HG02763 (cell line): ENCODE results near the gene C1orf50.
A peak's percentile ranks its signal among the peaks of the same experiment; 100 is the strongest.
"Not testable (repeated sequence)": the region's sequence is repeated elsewhere in the genome, so short reads cannot be mapped to it uniquely, and the experiment has no call there.

Source experiments
- ATAC-seq: cut with Tn5 transposase; IDR thresholded peaks from one replicate; pipeline ENCODE4 v1.9.1; 2021; ENCODE audit warnings: mild to moderate bottlenecking, moderate library complexity; ENCODE audit not compliant: unreplicated experiment

C1orf50 gene

DNA sequence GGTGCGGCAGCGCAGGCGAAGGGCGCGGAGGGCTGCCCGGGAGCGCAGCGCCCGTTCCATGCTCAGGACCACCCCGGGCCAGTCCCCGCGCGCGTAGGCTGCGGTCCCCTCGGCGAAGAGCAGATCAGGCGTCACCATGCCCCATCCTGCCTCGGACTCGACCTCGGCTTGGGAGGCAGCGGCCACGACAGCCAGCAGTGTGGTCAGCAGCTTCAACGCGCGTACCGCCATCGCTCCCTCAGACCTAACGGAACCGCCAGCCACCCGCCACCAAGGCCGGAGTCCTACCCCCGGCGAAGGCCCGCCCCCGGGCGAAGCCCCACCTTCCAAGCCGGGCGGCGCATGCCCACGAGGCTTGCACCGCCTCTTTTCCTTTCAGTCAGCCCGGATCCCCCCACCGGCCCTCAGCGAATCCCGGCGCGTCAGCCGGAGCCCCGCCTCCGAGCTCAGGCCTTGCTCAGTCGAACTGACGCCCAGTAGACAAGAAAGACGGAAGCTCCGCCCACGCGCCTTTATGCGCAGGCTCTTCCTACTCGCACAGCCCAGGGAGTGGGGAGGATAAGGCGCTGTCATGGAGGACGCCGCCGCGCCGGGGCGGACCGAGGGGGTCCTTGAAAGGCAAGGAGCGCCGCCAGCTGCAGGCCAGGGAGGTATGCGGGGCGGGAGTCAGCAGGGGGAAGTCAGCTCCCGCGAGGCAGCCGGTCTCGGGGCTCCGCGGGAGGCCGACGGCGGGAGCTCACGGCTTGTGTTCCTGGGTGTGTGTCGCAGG lies at the start of gene C1orf50, which contains the start of gene P3H1:
C1orf50 (plus strand) TSS at position 509 of the 769 bp plus-strand sequence; CDS start at position 572, 63 bp downstream.
P3H1 (minus strand) TSS at position 288 of the 769 bp plus-strand sequence; CDS start at position 231, 57 bp downstream.
- ATAC-seq: peak; percentile 88

DNA sequence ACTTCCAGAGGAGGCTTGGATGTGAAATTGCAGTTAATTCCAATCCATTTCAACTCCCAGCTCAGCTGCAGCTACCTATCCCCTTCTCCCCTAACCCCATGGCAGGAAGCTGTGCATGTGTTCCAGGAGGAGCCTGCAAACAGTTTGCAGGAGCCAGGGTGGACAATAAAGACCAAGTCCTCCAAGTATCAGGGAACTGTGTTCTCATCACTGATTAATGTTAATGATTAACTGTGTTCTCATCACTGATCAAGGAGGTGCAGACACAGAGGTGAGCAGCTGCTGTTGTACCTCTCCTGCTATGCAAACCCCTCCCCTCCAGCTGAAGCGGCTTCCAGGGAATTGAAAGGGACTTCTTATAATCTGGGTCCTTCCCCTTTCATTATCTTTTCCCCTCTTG lies 46.2 kb upstream of the C1orf50 start:
- no peak for ATAC-seq

DNA sequence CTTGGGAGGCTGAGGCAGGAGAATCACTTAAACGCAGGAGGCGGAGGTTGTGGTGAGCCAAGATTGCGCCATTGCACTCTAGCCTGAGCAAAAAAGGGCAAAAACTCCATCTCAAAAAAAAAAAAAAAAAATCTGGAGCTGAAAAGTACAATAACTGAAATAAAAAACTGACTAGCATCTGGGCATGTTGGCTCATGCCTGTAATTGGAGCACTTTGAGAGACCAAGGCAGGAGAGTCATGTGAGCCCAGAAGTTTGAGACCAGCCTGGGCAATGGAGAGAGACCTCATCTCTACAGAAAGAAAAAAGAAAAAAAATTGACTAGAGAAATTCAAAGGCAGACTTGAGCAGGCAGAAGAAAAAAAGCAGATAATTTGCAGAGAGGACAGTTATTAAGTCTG lies 45.1 kb upstream of the C1orf50 start:
- ATAC-seq: no peak

GRCh38 chr1:42722403-42722802 lies 44.6 kb upstream of the C1orf50 start:
- not testable (repeated sequence) for ATAC-seq

GRCh38 chr1:42723511-42723910 lies 43.5 kb upstream of the C1orf50 start:
- ATAC-seq: no peak

DNA sequence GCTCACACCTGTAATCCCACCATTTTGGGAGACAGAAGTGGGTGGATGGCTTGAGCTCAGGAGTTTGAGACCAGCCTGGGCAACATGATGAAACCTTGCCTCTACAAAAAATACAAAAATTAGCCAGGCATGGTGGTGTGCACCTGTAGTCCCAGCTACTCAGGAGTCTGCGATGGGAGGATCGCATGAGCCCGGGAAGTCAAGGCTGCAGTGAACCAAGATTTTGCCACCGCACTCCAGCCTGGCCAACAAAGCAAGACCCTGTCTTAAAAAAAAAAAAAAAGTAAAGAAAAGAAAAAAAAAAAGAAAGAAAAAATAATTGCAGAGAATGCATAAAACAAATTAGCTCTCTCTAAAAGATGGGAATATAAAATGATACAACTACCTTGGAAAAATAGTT lies 41.2 kb upstream of the C1orf50 start:
- ATAC-seq: not testable (repeated sequence)

DNA sequence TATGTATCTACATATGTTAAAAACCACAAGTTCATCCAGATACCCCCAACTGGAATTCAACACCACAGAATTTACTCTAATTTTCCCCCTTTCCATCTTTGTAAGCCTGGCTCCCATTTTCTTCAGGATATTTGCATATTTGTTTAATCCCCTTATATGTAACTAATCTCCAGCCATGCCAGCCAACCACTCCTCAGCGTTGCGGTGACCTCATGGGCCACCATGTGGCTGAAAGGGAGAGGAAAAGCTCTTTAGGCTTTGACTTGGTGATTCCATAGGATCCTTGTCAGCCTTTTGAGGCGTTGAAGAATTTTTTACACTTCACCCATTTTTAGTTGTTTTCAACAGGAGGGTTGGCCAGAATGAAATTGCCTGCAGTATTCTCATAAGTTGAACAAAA lies 37.0 kb upstream of the C1orf50 start:
- no peak for ATAC-seq

- no peak for ATAC-seq
Measured at GRCh38 chr1:42730988-42731387, 36.1 kb upstream of the C1orf50 start.

DNA sequence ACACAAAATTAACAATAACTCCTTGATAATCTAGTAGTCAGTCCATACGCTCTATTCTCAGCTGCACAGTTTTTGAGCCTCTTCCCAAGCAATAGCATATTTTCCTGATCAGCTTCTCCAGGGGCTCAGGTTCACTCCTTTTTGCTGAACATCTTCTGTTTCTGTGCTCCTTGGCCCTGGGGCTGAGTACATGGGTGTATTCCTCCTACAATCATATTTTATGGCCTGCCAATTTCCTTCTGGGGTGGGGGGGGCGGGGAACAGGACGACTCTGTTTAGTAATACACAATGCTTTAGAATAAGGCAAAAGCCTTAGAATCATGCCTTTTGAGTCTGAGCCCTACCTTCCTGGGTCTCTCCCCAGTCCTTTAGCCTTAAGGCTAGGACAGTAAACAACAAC lies 35.5 kb upstream of the C1orf50 start:
- ATAC-seq: no peak

GRCh38 chr1:42732126-42732680 lies 34.8 kb upstream of the C1orf50 start:
- ATAC-seq: no peak

DNA sequence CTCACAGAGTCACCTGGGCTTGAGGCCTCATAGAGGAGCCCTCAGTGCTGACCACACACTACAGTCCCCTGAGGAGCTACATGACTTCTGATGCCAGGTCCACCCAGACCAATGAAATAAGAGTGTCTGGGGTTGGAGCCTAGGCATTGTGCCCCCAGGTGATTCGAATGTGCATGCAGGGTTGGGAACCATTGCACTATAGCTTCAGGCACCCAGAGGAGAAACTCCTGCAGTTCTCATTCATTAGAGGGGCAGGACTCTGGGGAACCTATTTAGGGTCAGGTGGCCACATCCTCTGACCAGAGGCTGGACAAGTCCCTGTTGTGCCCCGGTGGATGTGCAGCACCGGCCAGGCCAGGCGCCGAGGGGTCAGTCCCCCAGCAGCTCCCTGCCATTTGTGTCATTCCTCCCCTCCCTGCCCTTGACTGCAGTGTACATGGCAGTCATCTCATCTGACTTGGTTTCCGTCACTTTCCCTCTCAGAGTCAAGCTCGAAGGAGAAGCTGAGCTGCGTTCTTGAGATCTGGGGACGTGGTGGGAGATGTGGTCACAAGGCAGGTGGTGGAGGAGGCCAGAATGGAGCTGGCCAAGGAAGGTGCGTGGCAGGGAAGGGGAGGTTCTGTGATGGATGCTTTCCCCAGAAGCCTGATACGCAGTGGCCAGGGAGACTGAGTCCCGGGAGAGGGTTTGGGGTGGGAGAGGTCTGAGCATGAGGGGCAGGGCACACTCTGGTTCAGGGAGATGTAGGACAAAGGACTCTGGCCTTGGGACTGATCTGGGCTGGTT lies 33.4 kb upstream of the C1orf50 start:
- no peak for ATAC-seq

DNA sequence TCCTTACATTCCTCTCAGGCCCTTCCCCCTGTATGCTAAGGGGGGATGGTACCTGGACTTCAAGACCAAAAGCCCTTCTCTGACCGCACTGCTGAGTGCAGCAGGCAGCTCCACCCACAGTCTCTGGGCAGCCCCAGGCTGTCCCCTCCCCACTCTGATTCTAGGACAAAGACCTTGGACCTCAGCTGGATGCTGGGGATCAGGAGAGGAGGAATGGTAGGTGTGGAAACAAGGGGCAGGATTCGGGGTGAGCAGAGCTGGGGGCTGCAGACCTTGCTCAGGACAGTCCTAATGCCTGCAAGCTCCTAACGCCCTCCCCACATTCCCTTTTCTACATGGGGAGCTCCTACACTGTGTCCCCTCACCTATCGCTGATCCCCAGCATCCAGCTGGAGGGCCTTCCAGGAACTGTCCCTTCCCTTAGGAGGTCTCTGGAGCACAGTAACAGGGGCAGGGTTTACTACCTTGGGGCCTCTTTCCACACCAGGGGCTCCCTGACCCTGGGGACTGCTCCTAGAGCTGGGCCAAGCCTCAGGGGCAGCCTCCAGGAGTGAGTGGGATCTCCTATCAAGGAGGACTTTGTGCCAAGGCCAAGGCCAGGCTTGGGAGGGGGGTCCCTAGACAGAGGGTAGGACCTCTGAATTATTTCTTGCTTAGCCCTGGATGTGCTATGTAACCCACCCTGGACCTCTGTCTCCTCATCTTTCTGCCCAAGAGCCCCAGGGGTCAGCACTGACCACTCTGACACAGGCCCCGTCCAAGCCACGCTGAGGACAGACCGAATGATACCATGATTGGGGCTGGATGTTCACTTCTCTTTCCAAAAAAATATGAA lies 32.6 kb upstream of the C1orf50 start:
- no peak for ATAC-seq

DNA sequence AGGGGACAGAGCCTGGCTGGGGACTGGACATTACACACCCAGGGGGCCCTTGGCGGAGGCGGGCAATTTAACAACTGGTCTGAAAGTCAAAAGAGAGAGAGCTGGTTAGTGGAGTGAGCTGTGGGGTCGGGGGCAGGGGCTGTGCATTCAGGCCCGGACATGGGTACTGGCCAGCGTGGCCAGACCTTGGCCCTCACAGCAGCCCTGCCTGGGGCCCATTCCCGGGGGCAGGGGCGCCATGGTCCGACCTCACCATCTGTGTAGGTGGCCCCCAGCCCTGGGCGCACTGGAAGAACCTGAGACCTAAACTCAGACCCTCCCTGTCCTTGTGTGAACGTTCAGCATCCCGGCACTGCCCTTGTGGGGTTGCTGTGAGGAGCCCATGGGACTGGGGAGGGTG lies 32.0 kb upstream of the C1orf50 start:
- ATAC-seq: no peak

DNA sequence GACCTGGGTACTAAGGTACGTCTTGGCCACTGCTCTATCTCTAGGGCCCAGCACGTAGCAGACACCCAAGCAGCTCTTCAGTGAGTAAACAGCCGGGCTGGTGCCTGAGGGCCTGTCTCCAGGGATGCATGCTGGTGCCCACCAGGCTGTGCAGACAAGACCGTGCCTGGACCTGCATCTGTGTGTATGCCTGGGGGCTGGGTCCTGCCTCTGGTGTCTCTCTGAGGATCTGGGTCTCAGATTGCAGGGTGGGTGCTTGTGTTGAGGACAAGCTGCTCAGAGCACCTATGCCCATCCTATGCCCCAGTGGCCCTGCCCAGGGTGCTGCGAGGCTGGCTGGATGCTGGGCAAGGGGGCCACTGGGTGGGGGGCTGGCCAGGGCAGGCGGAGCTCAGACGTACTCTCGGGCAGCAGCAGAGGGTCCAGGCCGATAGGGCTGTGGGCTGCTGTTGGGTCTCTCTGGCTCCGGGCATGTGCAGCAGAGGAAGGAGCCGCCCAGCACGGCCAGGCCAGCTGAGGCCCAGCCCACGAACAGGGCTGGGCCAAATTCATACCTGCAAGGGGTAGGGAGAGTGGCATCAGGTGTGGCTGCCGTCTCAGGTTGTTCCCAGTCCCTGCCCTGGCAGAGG lies 31.5 kb upstream of the C1orf50 start:
- no peak for ATAC-seq

DNA sequence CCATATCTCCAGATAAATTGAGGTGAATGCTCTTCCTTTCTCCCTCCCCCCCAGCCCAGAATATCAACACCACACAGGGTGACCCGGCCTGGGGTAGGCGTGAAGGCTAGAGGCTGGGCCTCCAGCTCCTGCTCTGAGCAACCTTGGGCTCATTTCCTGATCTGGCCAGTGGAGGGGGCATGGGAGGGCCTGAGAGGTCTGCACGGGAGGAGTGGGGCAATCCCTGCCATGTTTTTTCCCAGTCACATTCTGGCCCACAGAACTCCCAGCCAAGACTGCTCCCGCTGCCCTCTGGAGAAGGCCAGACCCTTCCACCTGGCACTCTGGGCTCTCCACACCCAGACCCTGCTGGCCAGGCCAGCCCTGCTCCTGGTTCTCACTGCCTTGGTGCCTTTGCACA lies 30.9 kb upstream of the C1orf50 start:
- ATAC-seq: no peak

DNA sequence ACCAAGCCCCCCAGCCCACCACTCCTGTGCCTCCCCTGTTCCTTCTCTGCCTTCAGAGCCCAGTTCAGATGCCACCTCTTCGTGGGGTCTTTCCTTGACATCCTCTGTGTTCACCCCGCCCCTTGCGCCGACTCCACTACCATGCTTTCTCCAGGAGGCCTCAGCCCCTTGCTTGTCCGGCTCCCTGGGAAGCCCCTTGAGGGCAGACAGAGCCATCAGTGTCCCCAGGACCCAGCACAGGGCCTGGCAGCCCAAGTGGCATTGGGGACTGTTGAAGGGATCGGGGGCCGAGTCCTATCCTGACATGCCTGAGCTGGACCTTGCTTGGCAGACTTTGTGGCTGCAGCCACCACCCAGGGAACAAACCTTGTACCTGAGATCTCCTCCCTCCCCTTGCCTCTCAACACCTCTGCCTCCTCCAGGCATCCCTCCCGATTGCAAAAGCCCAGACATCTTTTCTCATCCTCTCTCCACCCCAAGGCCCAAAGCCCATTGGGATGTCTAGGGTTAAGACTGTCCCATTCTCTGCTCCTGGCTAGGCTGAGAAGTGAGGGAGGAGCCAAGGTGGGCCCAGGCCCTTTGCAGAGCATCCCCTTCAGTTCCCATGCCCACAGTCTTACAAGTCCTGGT lies 30.4 kb upstream of the C1orf50 start:
- ATAC-seq: no peak

- no peak for ATAC-seq
Measured at GRCh38 chr1:42737257-42737656, 29.8 kb upstream of the C1orf50 start.

DNA sequence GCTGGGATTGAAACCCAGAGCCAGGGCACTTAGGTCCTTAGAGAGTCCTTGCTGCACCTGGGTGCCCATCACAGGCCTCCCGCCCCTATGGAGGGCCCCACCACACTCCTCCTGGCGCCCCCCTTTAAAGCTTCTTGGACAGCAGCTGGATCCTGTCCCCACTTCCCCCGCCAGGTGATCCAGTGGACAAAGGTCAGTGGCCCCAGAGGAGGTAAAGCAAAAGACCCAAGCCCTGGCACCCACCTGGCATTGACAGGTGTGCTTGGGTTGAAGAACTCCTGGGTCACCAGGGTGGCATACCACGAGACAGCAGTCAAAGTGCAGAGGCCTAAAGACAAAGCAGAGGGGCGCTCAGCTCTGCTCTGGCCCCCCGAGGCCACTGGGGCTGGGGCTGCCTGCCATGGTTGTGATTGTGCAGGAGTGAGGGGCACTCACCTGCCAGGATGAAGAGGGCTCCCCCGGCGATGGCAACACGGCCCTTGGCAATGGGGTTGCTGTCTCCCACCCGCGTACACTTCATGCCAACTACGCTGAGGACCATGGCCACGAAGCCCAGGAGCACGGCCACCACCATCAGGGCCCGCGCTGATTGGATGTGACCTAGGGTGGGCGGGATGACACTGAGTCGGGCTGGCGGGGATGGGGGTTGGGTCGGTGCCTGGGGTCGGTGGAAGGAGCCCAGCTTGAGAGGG lies 28.9 kb upstream of the C1orf50 start:
- ATAC-seq: no peak

DNA sequence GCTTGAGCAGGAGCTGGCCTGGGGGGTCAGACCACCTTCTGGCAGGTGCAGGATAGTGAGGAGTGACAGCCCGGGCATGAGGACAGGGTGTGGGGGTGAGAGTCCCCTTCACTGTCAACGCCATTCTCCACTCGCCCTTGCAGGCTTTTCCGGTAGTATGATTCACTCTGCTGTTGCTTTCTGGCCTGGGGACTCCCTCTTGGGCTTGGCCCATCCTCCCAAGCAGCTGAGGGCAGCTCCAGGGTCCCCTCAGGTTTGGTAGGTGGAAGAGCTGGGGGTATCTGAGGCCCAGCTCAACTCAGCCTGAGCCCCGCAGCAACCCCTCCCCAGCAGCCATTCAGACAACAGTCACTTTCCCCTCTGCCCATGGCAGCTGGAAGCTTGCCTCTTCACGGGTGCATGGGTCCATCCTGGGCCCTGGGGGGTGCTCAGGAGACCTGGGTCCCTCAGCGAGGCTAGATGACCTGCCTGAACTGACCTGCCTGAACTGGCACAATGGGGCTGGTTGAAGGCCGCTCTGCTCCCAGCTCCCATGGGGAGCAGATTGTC lies 28.3 kb upstream of the C1orf50 start:
- ATAC-seq: no peak
